H1 (cell line): ENCODE results near the gene GRID2. TPM values are rescaled to one million over a fixed set of nuclear protein-coding genes. Genes with fewer than 3 reads are reported as not detected.

ENCODE experiments used
- MAX ChIP-seq: IDR thresholded peaks from 2 replicates; pipeline ENCODE4 v1.6.1; 2012; ENCODE audit warnings: inconsistent platforms
- RAD21 ChIP-seq, 2 experiments: IDR thresholded peaks in 1 of 2; conservative IDR thresholded peaks in 1 of 2; 2 replicates each; pipeline ENCODE4 v1.6.1; 2011; ENCODE audit warnings: low read depth in 2 of 2, low read length in 2 of 2, improper control_type of control experiment in 1 of 2, inconsistent platforms in 1 of 2, mild to moderate bottlenecking in 1 of 2, moderate library complexity in 1 of 2
- SAP30 ChIP-seq: fragments of 300-600 bp; sonication (generic); IDR thresholded peaks from 2 replicates; pipeline ENCODE4 v1.7.1; 2012; ENCODE audit warnings: low read length, moderate library complexity, mild to moderate bottlenecking, inconsistent platforms; ENCODE audit not compliant: insufficient read depth, insufficient replicate concordance
- polyA plus RNA-seq, 7 experiments: library from polyadenylated mRNA; depleted of rRNA in 3 of 7; stranded (reverse) in 5 of 7; unstranded in 2 of 7; fragments of >200 nt in 5 of 7; fragments of 200-250 nt in 2 of 7; gene quantifications; 1 replicate in 5 of 7; 2 replicates in 1 of 7; 4 replicates in 1 of 7; pipeline versions ENCODE4 v1.2.1 to v1.2.3, GENCODE V29; 2011 to 2013; ENCODE audit warnings: missing spikeins in 2 of 7, mixed read lengths in 2 of 7
- total RNA-seq: library from RNA; stranded (reverse); fragmentation: NEBNext Ultra II Directional; extraction: Animal tissue kit (Norgen Biotek cat#: 25700); gene quantifications from 2 replicates; pipeline ENCODE4 v1.2.1, GENCODE V29; 2021

Gene GRID2
- total and polyA plus RNA-seq, 2 of the 8 experiments (the other 6 are each of a cell fraction or from before 2014, with no cell fraction given), result 31.1 to 81.9 TPM

DNA sequence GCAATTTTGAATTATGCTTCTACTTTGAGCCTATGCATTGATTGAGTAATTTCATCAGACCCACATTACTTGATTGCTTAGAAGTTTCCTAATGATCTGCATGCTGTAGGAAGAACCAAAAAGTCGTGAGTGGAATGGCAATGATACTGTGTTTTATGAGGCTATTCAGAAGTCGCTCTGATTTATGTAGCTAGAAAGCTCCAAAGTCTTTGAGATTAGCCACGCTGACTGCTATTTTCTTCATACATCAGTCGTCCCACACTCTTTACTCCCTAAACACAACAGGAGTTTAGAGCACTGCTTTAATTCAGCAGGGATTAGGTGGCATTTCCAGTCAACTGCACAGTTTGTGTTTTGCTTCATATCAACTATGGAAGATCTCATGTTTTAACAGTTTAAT, 4.1 kb downstream of the GRID2 start (continued):
- no peak for TF ChIP-seq RAD21 (IDR thresholded peaks at IDR 0.05 in 1 of 2, conservative IDR thresholded peaks at IDR 0.05 in 1 of 2; ENCODE audit: low read depth in 2 of 2, low read length in 2 of 2)
- no peak for TF ChIP-seq MAX
- no peak for TF ChIP-seq SAP30
